SKM-1 treated with dmso at 0.1 percent for 144 hours (cell line): Measurements from ENCODE around the gene GPAM.
A peak's percentile ranks its signal among the peaks of the same experiment; 100 is the strongest.

ENCODE experiments used
- DNase-seq: peaks from one replicate; lab custom pipeline; 2025; ENCODE audit not compliant: unreplicated experiment; lab: John Stamatoyannopoulos, UW

GPAM gene

GRCh38 chr10:112184052-112184371 is 447 bp upstream of the GPAM start:
- no peak for DNase-seq

- DNase-seq: no peak
Observed at GRCh38 chr10:112182784-112183328, 709 bp downstream of the GPAM start.

- DNase-seq: no peak
Observed at GRCh38 chr10:112177247-112177646, 6.3 kb downstream of the GPAM start.

GRCh38 chr10:112176543-112176942 is 7.0 kb downstream of the GPAM start:
- DNase-seq: no peak

- DNase-seq: no peak
Observed at GRCh38 chr10:112175409-112175808, 8.2 kb downstream of the GPAM start.

DNA sequence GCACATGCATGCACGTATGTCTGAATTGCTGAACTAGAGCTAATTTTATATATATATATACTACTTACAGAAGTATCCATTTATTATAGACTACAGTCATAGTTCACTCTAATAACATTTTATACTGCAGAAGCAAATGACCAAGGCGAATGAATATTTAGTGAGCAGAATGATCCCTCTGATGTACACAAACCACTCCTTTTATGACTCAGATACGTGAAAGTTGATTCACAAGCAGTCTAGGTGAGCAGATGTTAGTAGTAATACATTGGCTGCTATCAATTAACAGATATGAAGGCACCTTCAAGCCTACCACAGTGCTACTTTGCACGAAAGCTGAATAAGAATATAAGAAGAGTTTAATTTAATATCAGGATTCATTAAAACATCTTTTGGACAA is 10.4 kb downstream of the GPAM start:
- DNase-seq: no peak

DNA sequence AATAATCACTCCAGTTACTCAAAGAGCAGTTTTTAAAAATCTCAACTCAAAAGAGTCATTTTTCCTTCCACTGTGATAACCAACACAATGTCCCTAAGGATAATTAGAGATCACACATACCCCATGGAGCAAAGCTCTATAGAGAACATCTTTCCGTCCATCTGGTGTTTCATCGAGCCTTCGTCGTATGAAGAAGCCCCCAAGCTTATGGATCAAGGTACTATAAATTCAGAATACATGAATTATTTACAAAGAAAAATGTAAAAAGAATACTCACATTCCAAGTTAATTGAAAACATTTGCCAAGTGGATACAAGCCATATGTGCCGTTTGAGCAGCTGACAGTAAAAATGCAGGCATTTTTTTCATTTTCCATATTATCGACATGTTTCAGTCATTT is 14.8 kb downstream of the GPAM start:
- DNase-seq: no peak

DNA sequence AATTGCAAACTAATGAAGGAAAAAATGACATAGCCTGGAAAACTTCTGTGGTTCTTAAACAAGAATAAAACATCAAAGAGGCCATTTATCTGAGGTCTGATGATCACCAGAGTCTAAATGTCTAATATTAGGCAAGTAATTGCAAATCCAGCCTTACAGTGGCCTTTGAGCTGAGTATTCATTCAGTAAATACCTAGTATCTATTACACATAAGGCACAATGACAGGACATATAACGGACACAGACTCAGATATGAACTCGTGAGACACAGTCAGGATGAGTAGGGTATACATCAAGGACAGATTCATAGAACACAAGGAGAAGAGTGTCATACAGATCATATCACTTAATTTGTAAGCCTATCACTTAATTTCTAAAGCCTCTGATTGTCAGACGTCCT is 16.8 kb downstream of the GPAM start:
- no peak for DNase-seq

GRCh38 chr10:112161757-112162518 is 21.6 kb downstream of the GPAM start:
- DNase-seq: no peak

DNA sequence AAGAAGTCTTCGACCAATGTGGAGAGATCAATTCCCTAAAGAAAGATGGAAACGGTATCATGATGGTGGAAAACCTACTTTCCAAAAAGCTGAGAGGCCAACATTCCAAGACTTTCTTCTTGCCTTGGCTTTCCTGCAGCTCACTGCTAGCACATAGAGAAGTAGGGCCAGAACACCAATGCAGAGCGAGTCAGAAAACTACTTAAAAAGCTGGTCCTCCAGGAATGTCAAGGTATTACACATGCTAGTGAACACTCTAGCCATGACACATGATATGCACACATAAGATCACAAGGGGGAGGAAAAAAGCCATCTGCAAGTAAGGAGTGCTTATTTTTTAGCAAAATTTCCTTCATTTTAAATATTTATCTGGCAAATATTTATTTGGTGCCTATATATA is 22.7 kb downstream of the GPAM start:
- DNase-seq: no peak

DNA sequence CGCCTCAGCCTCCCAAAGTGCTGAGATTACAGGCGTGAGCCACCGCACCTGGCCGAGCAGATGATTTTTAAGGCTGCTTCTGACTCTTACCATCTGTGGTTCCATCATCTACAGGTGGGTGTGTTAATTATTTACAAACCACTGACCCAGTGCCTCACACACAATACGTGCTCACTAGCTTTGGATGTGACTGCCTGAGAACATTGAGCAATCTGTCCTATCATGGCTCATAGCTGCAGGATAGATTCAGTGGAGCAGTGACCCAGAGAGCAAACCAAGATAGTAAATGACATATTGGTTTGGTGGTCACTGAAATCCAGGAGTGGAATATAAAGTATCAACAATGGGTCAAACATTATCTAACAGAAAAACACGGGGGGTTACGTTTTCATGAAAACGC is 24.1 kb downstream of the GPAM start:
- DNase-seq: no peak

- no peak for DNase-seq
Observed at GRCh38 chr10:112151524-112152039, 32.0 kb downstream of the GPAM start.

- no peak for DNase-seq
Observed at GRCh38 chr10:112148331-112148730, 35.2 kb downstream of the GPAM start.

- no peak for DNase-seq
Observed at GRCh38 chr10:112146799-112147198, 36.8 kb downstream of the GPAM start.

DNA sequence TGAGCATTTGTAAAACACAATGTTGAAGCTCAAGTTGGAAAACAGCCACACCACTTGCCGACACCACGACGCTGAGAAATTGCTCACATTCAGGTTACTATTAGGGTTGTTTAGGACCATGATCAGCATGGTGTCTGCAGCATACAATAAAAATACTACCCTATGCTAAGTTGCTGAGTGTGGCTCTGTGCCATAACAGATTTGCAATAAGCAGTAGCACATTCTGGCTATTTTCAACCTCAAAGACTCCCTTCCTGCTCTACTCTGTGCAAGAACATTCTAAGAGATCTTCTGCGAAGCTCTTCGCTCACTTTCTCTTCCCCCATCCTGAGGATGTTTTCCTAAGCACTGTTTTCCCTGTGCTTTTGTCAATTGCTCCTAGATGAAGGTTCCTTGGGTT is 38.3 kb downstream of the GPAM start:
- no peak for DNase-seq

DNA sequence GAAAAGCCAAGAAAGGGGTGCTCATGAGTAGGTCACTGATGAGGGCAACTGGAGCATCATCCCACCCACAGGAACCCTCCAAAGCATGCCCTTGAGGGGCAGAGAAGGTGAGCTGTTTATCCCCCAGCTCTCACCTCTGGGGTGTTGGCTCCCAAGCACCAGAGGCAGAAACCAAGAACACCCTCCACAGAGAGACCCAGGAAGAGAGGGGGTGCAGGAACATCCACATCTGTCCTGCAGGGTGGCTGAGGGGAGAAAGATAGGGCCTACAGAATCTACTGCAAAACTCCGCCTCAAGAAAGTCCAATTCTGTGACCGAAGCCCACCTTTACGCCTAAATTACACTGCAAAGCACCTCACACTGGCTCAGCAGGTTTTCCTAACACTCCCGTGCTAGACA is 40.1 kb downstream of the GPAM start:
- no peak for DNase-seq

- peak; percentile 39 for DNase-seq
Observed at GRCh38 chr10:112141292-112141691, 42.3 kb downstream of the GPAM start.

GRCh38 chr10:112140110-112140970 is 43.2 kb downstream of the GPAM start:
- DNase-seq: peak; percentile 58

- DNase-seq: no peak
Observed at GRCh38 chr10:112139176-112139575, 44.4 kb downstream of the GPAM start.

GRCh38 chr10:112137154-112137987 is 46.2 kb downstream of the GPAM start:
- DNase-seq: peak; percentile 52

DNA sequence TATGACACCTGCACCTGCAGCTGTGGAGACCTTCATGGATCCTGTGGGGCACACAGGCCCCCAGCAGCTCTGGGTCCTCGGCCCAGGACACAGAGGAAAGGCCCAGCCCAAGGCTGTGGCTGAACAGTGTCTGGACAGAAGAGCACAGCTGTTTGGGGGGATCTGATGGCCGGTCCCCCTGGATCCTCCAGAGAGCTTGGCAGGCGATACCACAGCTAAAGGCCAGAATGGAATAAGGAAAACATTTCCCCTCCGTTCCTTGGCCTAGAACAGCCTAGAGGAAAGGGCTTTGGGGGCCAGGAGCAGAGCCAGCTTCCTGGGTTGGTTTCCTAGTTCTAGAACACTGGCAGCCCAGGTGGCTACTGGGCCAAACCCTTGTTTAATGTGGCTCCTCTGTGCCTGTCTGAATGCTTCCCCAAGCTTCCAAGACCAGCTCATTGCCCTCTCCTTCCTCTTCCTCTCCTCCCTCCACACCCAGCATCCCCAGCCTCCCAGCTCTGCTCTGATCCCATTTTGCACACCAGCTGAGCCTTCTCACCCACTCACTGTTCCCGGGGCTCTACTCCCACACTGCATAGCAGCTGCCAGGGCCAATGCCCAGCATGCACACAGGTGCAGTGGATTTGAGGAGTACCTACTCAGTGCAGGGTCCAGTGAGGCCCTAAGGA is 46.9 kb downstream of the GPAM start:
- DNase-seq: no peak
